ENCODE results near the gene ORC4. TPM values are rescaled to one million over a fixed set of nuclear protein-coding genes. Genes with fewer than 3 reads are reported as not detected.

The ORC4 gene
- total RNA-seq, 1 experiment from 2014 or later = 72.9 TPM

DNA sequence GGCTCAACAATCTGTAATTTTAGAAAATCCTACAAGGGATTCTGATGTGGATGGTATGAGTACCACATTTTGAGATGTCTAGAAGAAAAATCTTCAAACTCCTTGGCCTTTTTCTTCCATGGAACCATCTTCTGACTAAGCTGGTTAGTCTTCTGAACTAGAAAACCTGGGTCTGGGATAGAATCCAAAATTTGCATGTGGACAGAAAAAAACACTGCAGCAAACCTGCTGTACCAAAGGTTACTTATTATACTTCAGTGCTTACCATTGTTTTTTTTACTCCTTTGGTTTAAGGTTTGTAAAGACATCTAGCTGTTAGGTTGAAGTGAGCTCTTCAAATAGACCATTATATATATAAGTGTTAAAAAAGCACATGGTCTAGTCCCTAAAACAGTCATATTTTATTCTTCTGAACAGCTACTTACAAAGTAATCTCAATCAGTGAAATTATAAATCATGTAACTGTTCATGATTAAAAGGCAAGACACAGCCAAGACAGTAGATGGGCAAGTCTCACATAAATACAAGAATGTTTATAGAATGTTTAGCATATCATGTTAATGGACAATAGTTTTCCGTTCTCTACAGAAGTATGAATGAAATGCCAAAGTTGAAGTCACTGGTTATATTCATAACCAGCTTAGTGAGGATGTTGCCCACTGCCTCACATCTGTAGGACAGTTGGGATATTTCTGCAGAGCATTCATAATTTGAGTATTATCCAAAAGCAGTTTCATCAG lies 85.5 kb downstream of the ORC4 start:
- Histone ChIP-seq H3K4me1 (ENCODE audit: insufficient read depth, low read length) (no peaks in the 10 kb centered on the region), H4K91ac (ENCODE audit: insufficient read length, low read depth, low read length) (no peak overlapping the region), H4K5ac (ENCODE audit: insufficient read length, low read depth, low read length) (no peak overlapping the region), H3K23ac (ENCODE audit: insufficient read length, low read depth, low read length) (no peak overlapping the region), H3K56ac (ENCODE audit: insufficient read length, low read depth, low read length) (no peak overlapping the region), H4K8ac (replicated peaks; ENCODE audit: insufficient read length, low read depth, low read length) (no peak overlapping the region), H2AFZ (ENCODE audit: low read length) (no peak overlapping the region), H3K4ac (ENCODE audit: low read depth, low read length) (no peak overlapping the region), H3K18ac (ENCODE audit: insufficient read length, low read depth, low read length) (no peak overlapping the region), H3T11ph (ENCODE audit: low read length) (no peak overlapping the region), H2BK15ac (ENCODE audit: low read depth, low read length) (no peak overlapping the region), H2BK120ac (ENCODE audit: low read depth, low read length, poor library complexity, severe bottlenecking) (no peak overlapping the region), H3K79me1 (ENCODE audit: insufficient read depth, low read depth, low read length, poor library complexity, severe bottlenecking) (no peaks in the 10 kb centered on the region), H3K14ac (ENCODE audit: insufficient read depth, low read length) (no peak overlapping the region), H3K4me2 (ENCODE audit: insufficient read depth, insufficient read length, low read length) (no peak overlapping the region), H3K27me3 (ENCODE audit: insufficient read depth, low read length) (no peaks in the 10 kb centered on the region), H3K79me2 (ENCODE audit: insufficient read depth, low read length) (no peaks in the 10 kb centered on the region), H3K27ac (ENCODE audit: insufficient read length, low read depth, low read length) (no peak overlapping the region), H3K9me3 (ENCODE audit: control insufficient read depth, low read depth, low read length) (no peaks in the 10 kb centered on the region), H3K9ac (ENCODE audit: extremely low read depth, insufficient read length, low read length) (no peak overlapping the region), H2BK5ac (ENCODE audit: insufficient read length, low read length) (no peak overlapping the region), H2BK20ac (ENCODE audit: low read depth, low read length, poor library complexity, severe bottlenecking) (no peak overlapping the region), H3K23me2 (ENCODE audit: insufficient read length, low read depth, low read length, poor library complexity, severe bottlenecking) (no peaks in the 10 kb centered on the region), H2AK5ac (ENCODE audit: insufficient read length, low read length) (no peak overlapping the region), H2BK12ac (ENCODE audit: insufficient read length, low read depth, low read length) (no peak overlapping the region), H4K20me1 (ENCODE audit: control insufficient read depth, insufficient read depth, insufficient read length) (no peaks in the 10 kb centered on the region)
- Mint-ChIP-seq H3K9me3 (no peaks in the 10 kb centered on the region), H3K4me3 (no peak overlapping the region), H3K4me1 (peaks cover 7 to 8% of the 10 kb centered on the region in 2 experiments; a peak in 3 of 4 replicates), H3K36me3 (ENCODE audit: insufficient read depth in 1 of 3, low read depth in 3 of 3) (peaks cover 15 to 46% (median 26%) of the 10 kb centered on the region in 3 experiments; a peak in 6 of 7 replicates), H3K27me3 (ENCODE audit: low read depth) (no peaks in the 10 kb centered on the region), H3K27ac (no peak overlapping the region)
- no CpG with 5 or more reads among the region's 1 CpG for WGBS (ENCODE audit: extremely low coverage, insufficient read length, low lambda C conversion rate)
- DNase-seq = no peak
- TF ChIP-seq, protein P1, sequence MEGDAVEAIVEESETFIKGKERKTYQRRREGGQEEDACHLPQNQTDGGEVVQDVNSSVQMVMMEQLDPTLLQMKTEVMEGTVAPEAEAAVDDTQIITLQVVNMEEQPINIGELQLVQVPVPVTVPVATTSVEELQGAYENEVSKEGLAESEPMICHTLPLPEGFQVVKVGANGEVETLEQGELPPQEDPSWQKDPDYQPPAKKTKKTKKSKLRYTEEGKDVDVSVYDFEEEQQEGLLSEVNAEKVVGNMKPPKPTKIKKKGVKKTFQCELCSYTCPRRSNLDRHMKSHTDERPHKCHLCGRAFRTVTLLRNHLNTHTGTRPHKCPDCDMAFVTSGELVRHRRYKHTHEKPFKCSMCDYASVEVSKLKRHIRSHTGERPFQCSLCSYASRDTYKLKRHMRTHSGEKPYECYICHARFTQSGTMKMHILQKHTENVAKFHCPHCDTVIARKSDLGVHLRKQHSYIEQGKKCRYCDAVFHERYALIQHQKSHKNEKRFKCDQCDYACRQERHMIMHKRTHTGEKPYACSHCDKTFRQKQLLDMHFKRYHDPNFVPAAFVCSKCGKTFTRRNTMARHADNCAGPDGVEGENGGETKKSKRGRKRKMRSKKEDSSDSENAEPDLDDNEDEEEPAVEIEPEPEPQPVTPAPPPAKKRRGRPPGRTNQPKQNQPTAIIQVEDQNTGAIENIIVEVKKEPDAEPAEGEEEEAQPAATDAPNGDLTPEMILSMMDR (conservative IDR thresholded peaks at IDR 0.05) = no peak
